ENCODE results near the gene SERPINB10.

SERPINB10 gene

DNA sequence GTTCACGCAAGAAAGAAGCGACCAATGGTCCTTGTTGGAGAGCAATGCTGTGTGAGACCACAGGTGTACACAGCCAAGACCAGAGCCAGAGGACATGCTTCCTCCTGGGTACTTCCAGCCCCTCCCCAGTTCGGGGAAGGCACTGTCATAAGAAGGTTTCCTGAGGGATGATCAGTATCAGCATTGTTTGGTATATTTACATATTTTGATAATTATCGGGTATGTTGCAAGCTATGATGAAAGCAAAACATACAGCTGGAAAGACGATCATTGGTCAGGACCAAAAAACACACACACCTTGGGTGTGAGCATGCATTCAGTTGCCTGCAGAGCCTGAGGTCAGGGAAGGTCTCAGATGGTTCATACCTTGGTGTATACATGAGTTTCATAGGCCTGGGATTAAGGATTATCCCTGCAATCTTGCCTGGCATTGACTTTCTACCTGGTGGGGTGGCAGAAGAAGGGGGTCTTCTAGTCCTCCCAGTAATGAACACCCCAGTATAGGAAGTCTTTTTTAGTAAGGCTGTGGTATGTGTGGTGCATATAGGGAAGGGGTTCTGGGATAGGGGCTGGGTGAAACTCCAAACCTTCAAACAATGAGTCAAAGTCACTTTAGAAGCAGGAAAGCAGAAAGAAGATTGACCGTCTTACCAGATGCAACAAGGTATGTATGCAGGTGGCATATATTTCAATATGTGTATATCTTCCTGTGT lies 17.4 kb upstream of the SERPINB10 start:
- DNase-seq (ENCODE audit: low read depth): no peak
- TF ChIP-seq, protein P1, sequence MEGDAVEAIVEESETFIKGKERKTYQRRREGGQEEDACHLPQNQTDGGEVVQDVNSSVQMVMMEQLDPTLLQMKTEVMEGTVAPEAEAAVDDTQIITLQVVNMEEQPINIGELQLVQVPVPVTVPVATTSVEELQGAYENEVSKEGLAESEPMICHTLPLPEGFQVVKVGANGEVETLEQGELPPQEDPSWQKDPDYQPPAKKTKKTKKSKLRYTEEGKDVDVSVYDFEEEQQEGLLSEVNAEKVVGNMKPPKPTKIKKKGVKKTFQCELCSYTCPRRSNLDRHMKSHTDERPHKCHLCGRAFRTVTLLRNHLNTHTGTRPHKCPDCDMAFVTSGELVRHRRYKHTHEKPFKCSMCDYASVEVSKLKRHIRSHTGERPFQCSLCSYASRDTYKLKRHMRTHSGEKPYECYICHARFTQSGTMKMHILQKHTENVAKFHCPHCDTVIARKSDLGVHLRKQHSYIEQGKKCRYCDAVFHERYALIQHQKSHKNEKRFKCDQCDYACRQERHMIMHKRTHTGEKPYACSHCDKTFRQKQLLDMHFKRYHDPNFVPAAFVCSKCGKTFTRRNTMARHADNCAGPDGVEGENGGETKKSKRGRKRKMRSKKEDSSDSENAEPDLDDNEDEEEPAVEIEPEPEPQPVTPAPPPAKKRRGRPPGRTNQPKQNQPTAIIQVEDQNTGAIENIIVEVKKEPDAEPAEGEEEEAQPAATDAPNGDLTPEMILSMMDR (IDR thresholded peaks at IDR 0.05; ENCODE audit: control insufficient read depth, extremely low read depth, insufficient read depth): no peak
- no peak overlapping the region for H3K4me3 ChIP-seq (ENCODE audit: low read depth, low read length)

DNA sequence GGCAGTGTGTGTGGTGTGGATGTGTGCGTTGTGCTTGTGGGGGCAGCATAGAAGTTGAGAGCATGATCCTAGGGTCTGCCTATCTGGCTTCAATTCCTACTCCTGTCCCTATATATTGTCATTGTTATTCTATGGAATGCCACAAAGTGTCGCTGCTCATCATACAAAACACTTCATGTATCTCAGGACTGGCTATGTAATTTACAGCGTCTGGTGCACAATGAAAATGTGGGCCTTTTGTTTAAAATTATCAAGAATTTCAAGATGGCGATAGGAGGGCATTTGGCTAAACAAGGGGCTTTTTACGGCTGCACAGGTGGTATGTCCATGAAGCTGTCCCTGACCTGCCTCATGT lies 16.8 kb upstream of the SERPINB10 start:
- TF ChIP-seq, protein P1 (IDR thresholded peaks at IDR 0.05; ENCODE audit: control insufficient read depth, extremely low read depth, insufficient read depth): peak; percentile 77
- H3K4me3 ChIP-seq (ENCODE audit: low read depth, low read length): no peak overlapping the region
- DNase-seq (ENCODE audit: low read depth): peak; percentile 23

DNA sequence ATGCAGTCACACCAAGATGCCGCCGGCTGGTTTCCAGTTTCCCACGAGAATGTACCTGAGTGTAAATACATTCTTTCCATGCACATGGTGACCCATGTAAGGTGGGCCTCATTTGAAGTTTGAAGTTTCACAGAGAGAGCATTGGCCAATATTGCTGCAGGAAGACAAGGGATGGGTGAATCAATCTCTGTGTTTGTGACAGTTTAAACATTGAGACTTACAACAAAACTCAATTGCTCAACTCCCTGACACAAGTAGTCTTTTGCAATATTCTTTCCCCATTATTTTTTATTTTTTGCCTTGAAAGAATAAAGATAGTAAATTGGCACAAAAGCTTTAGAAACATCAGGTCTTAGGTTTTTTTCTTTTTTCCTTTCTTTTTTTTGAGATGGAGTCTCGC lies 15.2 kb upstream of the SERPINB10 start:
- no peak for DNase-seq (ENCODE audit: low read depth)
- TF ChIP-seq, protein P1 (IDR thresholded peaks at IDR 0.05; ENCODE audit: control insufficient read depth, extremely low read depth, insufficient read depth): no peak
- H3K4me3 ChIP-seq (ENCODE audit: low read depth, low read length): no peak overlapping the region

DNA sequence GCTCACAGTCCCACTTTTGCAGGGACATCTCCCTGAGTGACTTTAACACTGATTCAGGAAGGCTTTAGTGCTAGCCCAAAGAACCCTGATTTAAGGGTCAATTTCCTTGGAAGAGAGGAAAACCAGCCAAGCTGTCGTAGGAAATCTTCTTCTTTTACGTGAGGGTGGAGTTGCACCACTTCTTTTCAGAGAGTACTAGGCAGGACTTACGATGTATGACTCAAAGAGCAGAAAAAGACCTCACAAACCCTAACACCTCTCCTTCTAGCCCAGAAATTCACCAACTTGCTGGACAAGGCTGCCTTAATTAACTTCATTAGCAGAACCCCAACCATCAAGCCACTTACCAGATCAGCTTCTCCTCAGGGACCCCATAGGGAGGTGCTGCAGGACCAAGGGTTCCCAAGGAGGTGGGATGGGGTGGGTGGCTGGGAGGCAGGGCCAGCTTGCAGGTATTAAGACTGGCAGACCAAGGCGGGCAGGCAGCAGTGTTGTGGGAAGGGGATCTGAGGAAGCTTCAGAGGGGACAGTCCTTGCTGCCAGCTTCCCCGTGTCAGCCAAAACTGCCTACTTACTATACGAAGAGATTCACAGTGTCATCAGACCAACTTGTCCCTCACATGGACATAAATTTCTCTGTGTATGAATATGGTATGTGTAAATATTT lies 13.5 kb upstream of the SERPINB10 start:
- TF ChIP-seq, protein P1 (IDR thresholded peaks at IDR 0.05; ENCODE audit: control insufficient read depth, extremely low read depth, insufficient read depth): no peak
- no peak for DNase-seq (ENCODE audit: low read depth)
- no peak overlapping the region for H3K4me3 ChIP-seq (ENCODE audit: low read depth, low read length)

DNA sequence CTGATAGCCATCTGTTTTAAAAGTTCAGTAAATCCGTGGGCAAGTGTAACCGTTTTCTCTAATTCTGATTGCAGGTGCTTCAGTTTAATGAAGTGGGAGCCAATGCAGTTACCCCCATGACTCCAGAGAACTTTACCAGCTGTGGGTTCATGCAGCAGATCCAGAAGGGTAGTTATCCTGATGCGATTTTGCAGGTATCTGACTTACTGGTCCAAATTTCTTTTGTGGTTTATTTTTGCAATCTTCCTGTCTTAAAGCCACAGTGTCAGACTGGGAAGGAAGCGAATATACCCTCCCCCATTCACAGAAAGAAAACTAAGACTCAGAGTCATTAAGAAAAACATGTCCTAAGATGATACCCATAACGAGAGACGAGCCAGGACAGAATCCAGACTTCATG lies 12.6 kb upstream of the SERPINB10 start:
- DNase-seq (ENCODE audit: low read depth): no peak
- TF ChIP-seq, protein P1 (IDR thresholded peaks at IDR 0.05; ENCODE audit: control insufficient read depth, extremely low read depth, insufficient read depth): no peak

DNA sequence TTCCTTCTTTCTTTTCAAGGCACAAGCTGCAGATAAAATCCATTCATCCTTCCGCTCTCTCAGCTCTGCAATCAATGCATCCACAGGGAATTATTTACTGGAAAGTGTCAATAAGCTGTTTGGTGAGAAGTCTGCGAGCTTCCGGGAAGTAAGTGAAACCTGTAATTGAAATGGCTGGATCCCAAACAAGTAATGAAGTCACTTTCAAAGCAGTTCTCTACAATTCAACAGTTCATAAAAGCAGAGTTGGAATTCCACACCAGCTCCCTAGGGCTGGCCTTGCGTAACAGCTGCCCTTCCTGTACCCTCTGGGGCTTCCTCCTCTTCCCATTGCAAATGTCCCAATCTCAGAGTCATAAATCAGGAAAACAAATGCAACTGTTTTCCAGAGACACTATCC lies 10.7 kb upstream of the SERPINB10 start:
- TF ChIP-seq, protein P1 (IDR thresholded peaks at IDR 0.05; ENCODE audit: control insufficient read depth, extremely low read depth, insufficient read depth): no peak
- DNase-seq (ENCODE audit: low read depth): no peak
- H3K4me3 ChIP-seq (ENCODE audit: low read depth, low read length): no peak overlapping the region

More for the DNA sequence above, 12.6 kb upstream of the SERPINB10 start:
- H3K4me3 ChIP-seq (ENCODE audit: low read depth, low read length): no peak overlapping the region
